GM21423 (cell line): ENCODE measurements around the gene FGF9.

ENCODE experiments used
- ATAC-seq: cut with Tn5 transposase; IDR thresholded peaks from one replicate; pipeline ENCODE4 v1.9.1; 2021; ENCODE audit warnings: mild to moderate bottlenecking, moderate library complexity; ENCODE audit not compliant: unreplicated experiment

Gene FGF9

DNA sequence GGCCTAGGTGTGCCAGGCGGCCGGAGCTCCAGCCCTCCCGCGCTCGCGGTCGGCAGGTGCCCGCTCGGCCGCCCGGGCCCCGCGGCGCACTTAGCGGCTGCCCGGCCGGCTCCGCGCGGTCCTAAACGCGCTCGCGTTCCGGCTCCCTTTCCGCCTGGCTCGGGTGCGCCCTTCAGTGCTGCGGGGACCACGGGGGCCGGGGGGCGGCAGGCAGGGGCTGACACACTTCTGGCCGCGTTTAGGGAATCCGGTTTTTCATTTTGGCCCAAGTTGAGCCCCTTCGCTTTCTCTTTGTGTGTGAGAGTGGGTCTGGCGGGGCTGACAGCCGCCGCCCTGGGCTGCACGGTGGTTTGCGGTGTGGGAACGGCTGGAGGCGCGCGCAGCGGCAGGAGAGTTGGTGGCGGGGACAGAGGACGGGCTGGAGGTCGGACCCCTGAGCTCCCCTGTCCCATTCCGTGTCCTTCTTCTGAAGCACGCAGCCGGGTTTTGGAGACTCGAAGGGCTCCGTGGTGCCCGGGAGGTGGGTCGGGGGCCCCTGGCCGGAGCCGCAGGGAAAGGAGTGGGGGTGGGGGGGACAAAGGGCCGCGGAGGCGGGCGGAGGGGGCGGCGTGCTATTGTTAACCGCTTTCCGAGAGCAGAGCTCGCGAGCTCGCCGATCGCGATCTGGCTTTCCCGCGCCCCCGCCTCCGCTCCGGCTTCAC is 3.1 kb downstream of the FGF9 start:
- peak; percentile 29 for ATAC-seq

- ATAC-seq: no peak
These were observed 3.7 kb downstream of the FGF9 start for GRCh38 chr13:21674490-21675009.

- no peak for ATAC-seq
These were observed 4.5 kb downstream of the FGF9 start for GRCh38 chr13:21675095-21675991.

GRCh38 chr13:21676611-21677021 is 5.7 kb downstream of the FGF9 start:
- ATAC-seq: no peak

GRCh38 chr13:21677075-21677623 is 6.3 kb downstream of the FGF9 start:
- no peak for ATAC-seq

- no peak for ATAC-seq
These were observed 12.3 kb downstream of the FGF9 start for GRCh38 chr13:21683034-21683733.

GRCh38 chr13:21684576-21684975 is 13.7 kb downstream of the FGF9 start:
- no peak for ATAC-seq

DNA sequence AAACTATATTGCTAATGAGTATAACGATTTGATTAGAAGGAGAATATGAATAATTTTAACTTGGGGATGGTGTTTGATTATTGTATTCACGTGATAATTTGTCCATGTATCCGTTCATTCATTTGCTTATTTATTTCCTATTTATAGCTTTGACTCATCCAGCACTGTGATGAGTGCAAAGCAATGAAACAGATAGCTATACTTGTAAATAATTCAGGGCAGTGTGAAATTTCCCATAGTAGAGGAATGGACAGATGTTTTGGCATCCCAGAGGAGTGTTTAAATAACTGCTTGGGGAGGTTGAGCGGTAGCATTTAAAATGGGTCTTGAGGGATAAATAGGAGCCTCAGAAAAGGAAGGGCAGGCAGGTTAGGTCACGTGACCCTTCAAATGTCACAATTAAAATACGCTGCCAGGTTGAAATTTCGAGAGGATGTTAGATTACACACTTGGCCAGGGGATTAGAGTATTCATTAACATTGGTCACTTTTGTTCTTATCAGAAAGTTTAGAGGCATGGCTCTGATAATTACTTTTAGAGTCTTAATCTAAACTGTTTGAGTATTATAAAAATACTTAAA is 14.7 kb downstream of the FGF9 start:
- ATAC-seq: no peak

DNA sequence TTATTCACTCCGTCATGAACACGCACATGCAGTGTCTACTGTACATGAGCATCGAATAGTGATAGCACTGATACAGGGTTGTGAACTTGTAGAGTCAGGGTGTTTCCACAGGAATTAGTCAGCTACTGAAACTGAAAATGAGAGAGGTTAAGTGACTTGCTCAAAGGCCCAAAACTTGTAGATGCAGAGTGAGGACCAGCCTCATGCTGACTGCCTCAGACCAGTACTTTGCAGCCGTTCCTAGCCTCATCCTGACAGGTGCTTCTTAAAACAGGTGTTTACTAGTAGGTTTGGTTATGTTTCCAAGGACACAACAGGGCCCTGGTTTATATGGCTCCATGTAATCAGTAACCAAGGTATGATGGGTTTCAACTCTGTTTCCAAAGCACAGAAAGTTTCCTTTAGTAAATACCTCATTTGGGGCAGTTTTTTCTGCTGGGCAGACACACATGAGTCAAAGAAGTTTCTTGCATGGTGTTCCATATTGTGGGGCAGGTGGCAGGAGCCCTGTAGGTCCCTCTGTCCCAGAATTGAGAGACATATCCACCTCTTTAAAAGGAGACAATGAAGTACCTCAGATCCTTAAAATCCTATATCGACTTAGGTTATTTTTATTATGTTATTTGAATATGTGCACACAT is 16.0 kb downstream of the FGF9 start:
- peak; percentile 91 for ATAC-seq

DNA sequence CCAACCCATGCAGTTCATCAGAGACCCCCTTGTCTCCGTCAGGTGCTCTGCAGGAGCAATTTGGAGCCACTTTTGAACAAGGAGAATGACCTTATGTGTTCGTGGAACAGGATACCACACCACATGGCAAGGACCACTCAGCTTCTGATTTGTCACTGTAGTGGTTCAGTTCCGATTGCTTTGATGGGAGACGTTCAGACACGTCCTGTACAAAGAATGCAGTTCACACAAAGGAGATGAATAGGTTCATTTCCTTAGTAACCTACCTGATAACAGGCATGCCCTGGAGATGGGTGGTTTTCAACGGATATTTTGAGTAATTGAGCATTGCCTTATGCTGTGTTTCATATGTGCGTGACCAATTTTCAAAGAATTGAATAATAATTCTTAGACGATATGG is 17.2 kb downstream of the FGF9 start:
- no peak for ATAC-seq

- no peak for ATAC-seq
These were observed 18.2 kb downstream of the FGF9 start for GRCh38 chr13:21689097-21689496.

- no peak for ATAC-seq
These were observed 20.1 kb downstream of the FGF9 start for GRCh38 chr13:21690955-21691354.

DNA sequence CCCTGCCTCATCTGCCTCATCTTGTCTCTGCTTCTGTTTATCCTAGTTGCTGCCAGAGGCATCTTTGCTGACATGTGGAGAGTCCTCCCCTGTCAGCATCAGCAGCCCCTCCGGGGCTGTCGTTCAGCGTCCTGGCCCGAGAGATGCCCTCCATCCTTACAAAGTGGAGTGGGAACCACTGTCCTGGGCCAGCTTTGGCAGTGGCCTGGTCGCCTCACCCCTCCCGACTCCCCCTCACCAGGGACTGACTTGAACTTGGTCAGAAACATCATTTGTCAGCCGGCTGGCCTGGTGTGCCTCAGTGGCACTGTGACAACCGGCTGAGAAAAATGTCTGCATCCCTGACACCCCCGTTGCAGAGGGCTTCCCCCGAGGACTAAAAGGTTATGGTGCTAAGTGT is 20.6 kb downstream of the FGF9 start:
- ATAC-seq: no peak

- ATAC-seq: no peak
These were observed 21.1 kb downstream of the FGF9 start for GRCh38 chr13:21691928-21692327.

DNA sequence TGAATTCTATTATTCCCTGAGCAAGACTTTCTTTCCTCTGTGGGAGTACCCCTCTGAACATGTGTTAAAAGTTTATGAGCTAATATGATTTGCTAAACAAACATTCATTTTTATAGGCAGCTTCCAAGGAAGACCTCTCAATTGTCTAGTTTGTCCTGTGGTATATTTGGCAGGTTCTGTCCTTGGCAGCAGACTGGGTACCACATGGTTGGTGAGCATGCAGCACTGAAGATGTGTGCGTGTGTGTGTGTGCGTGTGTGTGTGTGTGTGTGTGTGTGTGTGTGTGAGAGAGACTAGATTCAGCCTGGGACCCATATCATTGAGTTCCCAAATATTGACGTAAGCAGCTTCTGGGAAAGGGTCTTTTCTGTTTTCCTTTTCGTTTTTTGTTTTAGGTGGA is 24.0 kb downstream of the FGF9 start:
- ATAC-seq: no peak

GRCh38 chr13:21695546-21695945 is 24.7 kb downstream of the FGF9 start:
- ATAC-seq: no peak

GRCh38 chr13:21696865-21697448 is 26.1 kb downstream of the FGF9 start:
- no peak for ATAC-seq

DNA sequence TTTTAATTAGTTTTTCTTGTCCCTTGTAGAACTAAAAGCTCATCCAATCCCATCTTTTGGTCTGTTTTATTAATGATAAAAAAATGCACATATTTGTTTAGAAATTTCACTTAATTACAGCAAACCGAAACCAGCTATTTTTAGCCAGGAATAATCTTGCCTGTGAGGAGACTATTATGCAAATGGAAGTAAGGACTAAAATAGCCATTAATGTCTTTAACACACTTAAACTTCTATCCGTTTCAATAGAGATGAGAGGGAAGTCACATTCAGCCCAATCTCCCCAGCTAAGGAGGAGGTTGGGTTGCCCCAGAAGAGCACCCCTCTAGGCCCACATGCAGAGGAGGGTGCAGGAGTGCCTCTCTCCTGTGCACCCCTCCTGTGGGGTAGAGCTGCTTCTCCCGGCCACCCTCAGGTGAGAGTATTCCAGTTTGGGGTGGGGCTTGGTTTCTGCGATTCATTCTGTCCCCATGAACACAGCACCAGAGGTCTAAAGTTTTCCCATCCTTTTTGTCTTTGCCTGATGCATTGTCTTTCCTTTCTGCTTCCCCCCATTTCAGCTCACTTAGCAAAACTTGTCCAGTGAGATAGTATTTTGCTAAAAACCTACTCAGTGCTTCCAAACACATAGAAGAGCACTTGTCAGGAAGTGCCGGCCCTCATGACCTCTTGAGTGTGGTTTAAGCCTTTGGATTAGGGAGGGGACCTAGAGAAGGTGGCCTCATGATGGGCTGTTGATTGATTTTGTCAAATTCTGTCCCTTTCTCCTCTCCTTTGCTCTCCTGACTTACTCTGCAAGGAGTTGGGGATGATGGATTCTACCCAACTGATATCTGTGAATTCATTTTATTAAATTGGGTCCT is 28.2 kb downstream of the FGF9 start:
- no peak for ATAC-seq

DNA sequence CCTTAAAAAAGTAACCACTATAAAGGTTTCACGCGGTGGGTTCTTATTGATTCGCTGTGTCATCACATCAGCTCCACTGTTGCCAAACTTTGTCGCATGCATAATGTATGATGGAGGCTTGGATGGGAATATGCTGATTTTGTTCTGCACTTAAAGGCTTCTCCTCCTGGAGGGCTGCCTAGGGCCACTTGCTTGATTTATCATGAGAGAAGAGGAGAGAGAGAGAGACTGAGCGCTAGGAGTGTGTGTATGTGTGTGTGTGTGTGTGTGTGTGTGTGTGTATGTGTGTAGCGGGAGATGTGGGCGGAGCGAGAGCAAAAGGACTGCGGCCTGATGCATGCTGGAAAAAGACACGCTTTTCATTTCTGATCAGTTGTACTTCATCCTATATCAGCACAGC is 30.6 kb downstream of the FGF9 start:
- no peak for ATAC-seq
